Subcutaneous adipose tissue (tissue), 4 donors: ENCODE measurements around the gene KIF16B. TPM values are rescaled to one million over a fixed set of nuclear protein-coding genes. Genes with fewer than 3 reads are reported as not detected.

Experiments
- total RNA-seq, 4 donors: library from RNA; depleted of rRNA; stranded (reverse); fragments of >200 nt; gene quantifications; one replicate each; pipeline ENCODE4 v1.1.0, GENCODE V29; 2016
- TF ChIP-seq, protein P1 (sequence below): fragments of 450-650 bp; IDR thresholded peaks from one replicate; pipeline ENCODE4 v1.5.1; 2016; ENCODE audit warnings: low read depth, mild to moderate bottlenecking, control low read depth, antibody characterized with exemption, moderate library complexity

Gene KIF16B
- total RNA-seq, 4 donors from 2014 or later: 20.0 to 39.1 (median 26.6) TPM

- TF ChIP-seq, protein P1, sequence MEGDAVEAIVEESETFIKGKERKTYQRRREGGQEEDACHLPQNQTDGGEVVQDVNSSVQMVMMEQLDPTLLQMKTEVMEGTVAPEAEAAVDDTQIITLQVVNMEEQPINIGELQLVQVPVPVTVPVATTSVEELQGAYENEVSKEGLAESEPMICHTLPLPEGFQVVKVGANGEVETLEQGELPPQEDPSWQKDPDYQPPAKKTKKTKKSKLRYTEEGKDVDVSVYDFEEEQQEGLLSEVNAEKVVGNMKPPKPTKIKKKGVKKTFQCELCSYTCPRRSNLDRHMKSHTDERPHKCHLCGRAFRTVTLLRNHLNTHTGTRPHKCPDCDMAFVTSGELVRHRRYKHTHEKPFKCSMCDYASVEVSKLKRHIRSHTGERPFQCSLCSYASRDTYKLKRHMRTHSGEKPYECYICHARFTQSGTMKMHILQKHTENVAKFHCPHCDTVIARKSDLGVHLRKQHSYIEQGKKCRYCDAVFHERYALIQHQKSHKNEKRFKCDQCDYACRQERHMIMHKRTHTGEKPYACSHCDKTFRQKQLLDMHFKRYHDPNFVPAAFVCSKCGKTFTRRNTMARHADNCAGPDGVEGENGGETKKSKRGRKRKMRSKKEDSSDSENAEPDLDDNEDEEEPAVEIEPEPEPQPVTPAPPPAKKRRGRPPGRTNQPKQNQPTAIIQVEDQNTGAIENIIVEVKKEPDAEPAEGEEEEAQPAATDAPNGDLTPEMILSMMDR: no peak
Measured at GRCh38 chr20:16472045-16472872, 101.0 kb downstream of the KIF16B start.

GRCh38 chr20:16469395-16469905, 103.8 kb downstream of the KIF16B start:
- TF ChIP-seq, protein P1: no peak

DNA sequence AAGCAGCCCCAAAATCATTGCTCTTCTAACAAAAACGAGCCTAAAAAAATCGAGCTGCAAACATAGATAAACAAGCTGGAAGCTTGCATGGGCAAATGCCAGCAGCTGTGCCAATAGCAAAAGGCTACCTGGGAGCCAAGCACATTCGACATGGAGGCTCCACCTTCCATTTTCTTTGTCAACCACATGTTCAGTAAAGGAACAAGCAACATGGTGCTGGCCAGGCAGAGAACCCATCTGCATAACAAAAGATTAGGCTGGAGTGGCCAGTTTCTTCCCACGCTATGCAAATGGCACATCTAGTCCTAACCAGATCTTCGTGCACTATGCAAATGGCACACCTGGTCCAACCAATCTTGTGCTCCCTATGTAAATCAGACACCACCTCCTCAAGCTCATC, 110.5 kb downstream of the KIF16B start:
- TF ChIP-seq, protein P1: no peak

GRCh38 chr20:16459019-16459700, 114.1 kb downstream of the KIF16B start:
- TF ChIP-seq, protein P1: no peak

DNA sequence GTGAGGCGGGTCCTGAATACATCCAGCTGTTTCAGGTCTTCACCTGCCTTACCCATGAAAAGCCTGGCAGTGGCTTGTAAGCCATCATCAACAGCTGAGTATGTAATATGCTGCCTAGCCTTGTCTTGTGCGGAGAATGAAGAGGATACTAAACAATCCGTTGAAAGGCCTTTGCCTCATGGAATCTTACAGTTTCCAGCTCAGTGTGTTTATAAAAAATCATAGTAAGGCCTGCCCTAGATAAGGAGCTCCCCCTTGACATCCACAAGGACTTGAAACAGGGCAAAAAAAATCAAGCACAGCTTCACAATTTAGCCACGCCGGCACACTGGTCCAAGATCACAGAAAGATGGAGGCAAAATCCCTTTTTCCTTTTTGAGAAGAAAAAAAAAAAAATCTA, 115.7 kb downstream of the KIF16B start:
- TF ChIP-seq, protein P1: no peak

GRCh38 chr20:16455324-16455723, 117.9 kb downstream of the KIF16B start:
- TF ChIP-seq, protein P1: no peak

DNA sequence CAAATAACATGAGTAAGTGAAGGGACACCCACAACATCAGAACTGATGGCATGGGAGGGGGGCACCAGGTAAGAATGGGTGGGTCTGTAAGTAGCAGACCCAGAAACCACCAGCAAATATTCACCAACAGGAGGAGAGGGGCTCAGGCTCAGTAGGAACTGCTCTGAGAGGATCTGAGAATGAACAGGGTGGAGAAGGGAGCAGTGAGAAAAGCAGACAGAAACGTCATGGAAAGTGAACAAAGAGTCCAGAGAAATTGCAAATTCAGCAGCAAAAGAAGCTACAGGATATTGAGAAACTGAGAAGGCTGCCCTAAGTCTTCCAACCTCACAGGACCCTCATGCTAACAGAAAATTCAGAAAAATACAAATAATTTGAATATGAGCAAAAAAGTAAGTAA, 121.3 kb downstream of the KIF16B start:
- TF ChIP-seq, protein P1: no peak
